ENCODE data around the gene CEP44. TPM values are rescaled to one million over a fixed set of nuclear protein-coding genes. Genes with fewer than 3 reads are reported as not detected.

Gene CEP44
- total RNA-seq, 1 donor from 2014 or later = 17.0 TPM

- H3K4me3 ChIP-seq = no peak overlapping the region
- intact Hi-C loops (cut with DNase I) = no loop called here
- no peak for DNase-seq
- no peak for TF ChIP-seq CTCF (IDR thresholded peaks at IDR 0.05)
- no peak overlapping the region for H3K27ac ChIP-seq
- no peaks in the 10 kb centered on the region for H3K9me3 ChIP-seq
- ATAC-seq = no peak
- no peaks in the 10 kb centered on the region for H3K27me3 ChIP-seq (ENCODE audit: low read depth)
- H3K4me1 ChIP-seq = no peaks in the 10 kb centered on the region
- H3K36me3 ChIP-seq = peaks cover 5% of the 10 kb centered on the region
These were observed 41.0 kb downstream of the CEP44 start for GRCh38 chr4:174324725-174325124.

- Histone ChIP-seq H3K27me3 (ENCODE audit: low read depth) (no peaks in the 10 kb centered on the region), H3K4me1 (no peaks in the 10 kb centered on the region), H3K4me3 (no peak overlapping the region), H3K9me3 (no peaks in the 10 kb centered on the region), H3K36me3 (no peaks in the 10 kb centered on the region), H3K27ac (no peak overlapping the region)
- intact Hi-C loops (cut with DNase I) = no loop called here
- DNase-seq (no peak), ATAC-seq (no peak)
- TF ChIP-seq CTCF (IDR thresholded peaks at IDR 0.05) = no peak
These were observed 49.2 kb downstream of the CEP44 start for GRCh38 chr4:174332741-174333493.

- no peak for ATAC-seq
These were observed 50.9 kb downstream of the CEP44 start for GRCh38 chr4:174334628-174335027.

GRCh38 chr4:174340714-174341113 is 57.0 kb downstream of the CEP44 start:
- H3K27me3 ChIP-seq (ENCODE audit: low read depth) = no peaks in the 10 kb centered on the region
- no peak overlapping the region for H3K27ac ChIP-seq
- H3K4me1 ChIP-seq = no peaks in the 10 kb centered on the region
- no peak overlapping the region for H3K4me3 ChIP-seq
- H3K36me3 ChIP-seq = no peaks in the 10 kb centered on the region
- intact Hi-C loops (cut with DNase I) = no loop called here
- H3K9me3 ChIP-seq = no peaks in the 10 kb centered on the region
- ATAC-seq = no peak
- no peak for TF ChIP-seq CTCF (IDR thresholded peaks at IDR 0.05)
- DNase-seq = no peak

More at GRCh38 chr4:174334628-174335027, 50.9 kb downstream of the CEP44 start:
- intact Hi-C loops (cut with DNase I) = no loop called here
- Histone ChIP-seq H3K4me3 (no peak overlapping the region), H3K27me3 (ENCODE audit: low read depth) (no peaks in the 10 kb centered on the region), H3K4me1 (no peaks in the 10 kb centered on the region), H3K36me3 (no peaks in the 10 kb centered on the region), H3K9me3 (no peaks in the 10 kb centered on the region), H3K27ac (no peak overlapping the region)
- TF ChIP-seq CTCF (IDR thresholded peaks at IDR 0.05) = no peak
- DNase-seq = no peak

- no peaks in the 10 kb centered on the region for H3K4me1 ChIP-seq
- DNase-seq = no peak
- TF ChIP-seq CTCF (IDR thresholded peaks at IDR 0.05) = no peak
- no peak for ATAC-seq
- H3K9me3 ChIP-seq = no peaks in the 10 kb centered on the region
- no peak overlapping the region for H3K4me3 ChIP-seq
- intact Hi-C loops (cut with DNase I) = no loop called here
- H3K27me3 ChIP-seq (ENCODE audit: low read depth) = no peaks in the 10 kb centered on the region
- no peak overlapping the region for H3K27ac ChIP-seq
- H3K36me3 ChIP-seq = no peaks in the 10 kb centered on the region
These were observed 65.4 kb downstream of the CEP44 start for GRCh38 chr4:174349156-174349555.
